ENCODE measurements around the gene MINDY3. TPM values are rescaled to one million over a fixed set of nuclear protein-coding genes. Genes with fewer than 3 reads are reported as not detected.

MINDY3 gene
- total and polyA plus RNA-seq, 2 donors from 2014 or later: 22.2 to 31.5 TPM

- Histone ChIP-seq H3K4me3 (ENCODE audit: low read length in 3 of 3) (peak overlapping the region; percentile 74 to 95 (median 90)), H3K4me1 (ENCODE audit: control insufficient read depth in 2 of 3, insufficient read depth in 2 of 3, low read depth in 1 of 3, low read length in 3 of 3) (peaks cover 0 to 4% (median 2%) of the 10 kb centered on the region in 3 donors), H3K9me3 (ENCODE audit: control insufficient read depth in 2 of 3, insufficient read depth in 1 of 3, low read length in 3 of 3) (no peaks in the 10 kb centered on the region), H3K27me3 (ENCODE audit: control insufficient read depth, insufficient read depth, low read length) (no peaks in the 10 kb centered on the region), H3K9ac (ENCODE audit: low read length in 3 of 3) (peak overlapping the region; percentile 80 to 88 (median 88)), H3K36me3 (ENCODE audit: control insufficient read depth in 2 of 3, insufficient read depth in 3 of 3, low read length in 3 of 3) (no peaks in the 10 kb centered on the region), H3K27ac (ENCODE audit: low read depth in 2 of 2, low read length in 2 of 2) (no peak overlapping the region)
- TF ChIP-seq, protein P1, sequence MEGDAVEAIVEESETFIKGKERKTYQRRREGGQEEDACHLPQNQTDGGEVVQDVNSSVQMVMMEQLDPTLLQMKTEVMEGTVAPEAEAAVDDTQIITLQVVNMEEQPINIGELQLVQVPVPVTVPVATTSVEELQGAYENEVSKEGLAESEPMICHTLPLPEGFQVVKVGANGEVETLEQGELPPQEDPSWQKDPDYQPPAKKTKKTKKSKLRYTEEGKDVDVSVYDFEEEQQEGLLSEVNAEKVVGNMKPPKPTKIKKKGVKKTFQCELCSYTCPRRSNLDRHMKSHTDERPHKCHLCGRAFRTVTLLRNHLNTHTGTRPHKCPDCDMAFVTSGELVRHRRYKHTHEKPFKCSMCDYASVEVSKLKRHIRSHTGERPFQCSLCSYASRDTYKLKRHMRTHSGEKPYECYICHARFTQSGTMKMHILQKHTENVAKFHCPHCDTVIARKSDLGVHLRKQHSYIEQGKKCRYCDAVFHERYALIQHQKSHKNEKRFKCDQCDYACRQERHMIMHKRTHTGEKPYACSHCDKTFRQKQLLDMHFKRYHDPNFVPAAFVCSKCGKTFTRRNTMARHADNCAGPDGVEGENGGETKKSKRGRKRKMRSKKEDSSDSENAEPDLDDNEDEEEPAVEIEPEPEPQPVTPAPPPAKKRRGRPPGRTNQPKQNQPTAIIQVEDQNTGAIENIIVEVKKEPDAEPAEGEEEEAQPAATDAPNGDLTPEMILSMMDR (IDR thresholded peaks at IDR 0.05; ENCODE audit: borderline replicate concordance, extremely low read depth, insufficient read depth): no peak
- DNase-seq (no peak), FAIRE-seq (no peak)
- intact Hi-C loops (cut with DNase I): no loop called here
Measured at GRCh38 chr10:15859509-15859905, 800 bp downstream of the MINDY3 start.

DNA sequence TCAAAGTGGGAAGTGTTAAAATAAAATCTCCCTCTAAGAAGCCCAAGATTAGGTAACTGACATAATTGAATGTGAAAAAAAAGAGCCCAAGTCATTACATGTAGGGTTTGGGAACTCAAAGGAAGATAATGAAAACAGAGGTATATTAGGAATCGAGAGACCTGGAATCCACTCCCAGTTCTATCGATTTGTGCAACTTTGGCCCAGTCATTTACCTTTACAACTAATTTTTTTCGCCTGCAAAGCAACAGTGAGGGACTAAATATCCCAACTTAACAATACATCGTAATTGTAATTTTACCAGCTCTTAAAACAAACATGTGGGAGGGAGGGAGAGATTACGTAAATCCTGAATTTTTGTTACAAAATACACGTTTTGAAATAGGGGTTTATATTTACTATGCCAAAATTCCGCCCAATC lies 1.4 kb downstream of the MINDY3 start:
- FAIRE-seq (no peak), DNase-seq (no peak)
- Histone ChIP-seq H3K4me1 (ENCODE audit: control insufficient read depth in 2 of 3, insufficient read depth in 2 of 3, low read depth in 1 of 3, low read length in 3 of 3) (peaks cover 0 to 4% (median 2%) of the 10 kb centered on the region in 3 donors), H3K36me3 (ENCODE audit: control insufficient read depth in 2 of 3, insufficient read depth in 3 of 3, low read length in 3 of 3) (no peaks in the 10 kb centered on the region), H3K27me3 (ENCODE audit: control insufficient read depth, insufficient read depth, low read length) (no peaks in the 10 kb centered on the region), H3K4me3 (ENCODE audit: low read length in 3 of 3) (peak overlapping the region in 2 of 3 donors; percentile 90 to 95), H3K9ac (ENCODE audit: low read length in 3 of 3) (no peak overlapping the region), H3K9me3 (ENCODE audit: control insufficient read depth in 2 of 3, insufficient read depth in 1 of 3, low read length in 3 of 3) (no peaks in the 10 kb centered on the region), H3K27ac (ENCODE audit: low read depth in 2 of 2, low read length in 2 of 2) (no peak overlapping the region)
- TF ChIP-seq, protein P1 (IDR thresholded peaks at IDR 0.05; ENCODE audit: borderline replicate concordance, extremely low read depth, insufficient read depth): no peak
- intact Hi-C loops (cut with DNase I): no loop called here

- FAIRE-seq: no peak
Measured at GRCh38 chr10:15857107-15857575, 3.2 kb downstream of the MINDY3 start.

More at GRCh38 chr10:15857107-15857575, 3.2 kb downstream of the MINDY3 start:
- TF ChIP-seq, protein P1 (IDR thresholded peaks at IDR 0.05; ENCODE audit: borderline replicate concordance, extremely low read depth, insufficient read depth): no peak
- H3K4me3 ChIP-seq (ENCODE audit: low read length in 3 of 3): no peak overlapping the region
- intact Hi-C loops (cut with DNase I): no loop called here
- no peaks in the 10 kb centered on the region for H3K9me3 ChIP-seq (ENCODE audit: control insufficient read depth in 2 of 3, insufficient read depth in 1 of 3, low read length in 3 of 3)
- peaks cover 0 to 4% (median 2%) of the 10 kb centered on the region in 3 donors for H3K4me1 ChIP-seq (ENCODE audit: control insufficient read depth in 2 of 3, insufficient read depth in 2 of 3, low read depth in 1 of 3, low read length in 3 of 3)
- no peaks in the 10 kb centered on the region for H3K27me3 ChIP-seq (ENCODE audit: control insufficient read depth, insufficient read depth, low read length)
- DNase-seq: no peak
- no peak overlapping the region for H3K9ac ChIP-seq (ENCODE audit: low read length in 3 of 3)
- H3K27ac ChIP-seq (ENCODE audit: low read depth in 2 of 2, low read length in 2 of 2): no peak overlapping the region
- H3K36me3 ChIP-seq (ENCODE audit: control insufficient read depth in 2 of 3, insufficient read depth in 3 of 3, low read length in 3 of 3): no peaks in the 10 kb centered on the region
